ENCODE results near the gene AFTPH.

- TF ChIP-seq CTCF (IDR thresholded peaks at IDR 0.05) (no peak), POLR2A (IDR thresholded peaks at IDR 0.05) (no peak)
These were observed 1.9 kb downstream of the AFTPH start for GRCh38 chr2:64526034-64526433.

Measured in testis (tissue), 2 donors.